Renal cortical epithelial cell (primary cell): ENCODE results near the gene DAGLB. TPM values are rescaled to one million over a fixed set of nuclear protein-coding genes. Genes with fewer than 3 reads are reported as not detected.
"Not testable (repeated sequence)": the region's sequence is repeated elsewhere in the genome, so short reads cannot be mapped to it uniquely, and the experiment has no call there.

Experiments
- DNase-seq: peaks from one replicate; pipeline ENCODE4 v3.0.0-alpha.2; 2011; ENCODE audit warnings: low read depth
- total RNA-seq: library from RNA; depleted of rRNA; stranded (reverse); fragments of >200 nt; gene quantifications from 2 replicates; pipeline ENCODE4 v1.2.3, GENCODE V29; 2014

The DAGLB gene
- total RNA-seq = 15.6 and 36.7 TPM in 2 replicates

GRCh38 chr7:6447581-6448199, at the start of gene DAGLB:
TSS of gene DAGLB (minus strand) at chr7:6447954. CDS start at chr7:6447842, 112 bp downstream.
- DNase-seq = peak; percentile 83

- no peak for DNase-seq
Observed at GRCh38 chr7:6497637-6497905, 49.8 kb upstream of the DAGLB start.

GRCh38 chr7:6496842-6497636, 49.3 kb upstream of the DAGLB start:
- no peak for DNase-seq

- peak; percentile 7 for DNase-seq
Observed at GRCh38 chr7:6495597-6496262, 48.0 kb upstream of the DAGLB start.

GRCh38 chr7:6494365-6494764, 46.6 kb upstream of the DAGLB start:
- no peak for DNase-seq

GRCh38 chr7:6491194-6491593, 43.4 kb upstream of the DAGLB start:
- no peak for DNase-seq

- DNase-seq = no peak
Observed at GRCh38 chr7:6489612-6490011, 41.9 kb upstream of the DAGLB start.

- DNase-seq = no peak
Observed at GRCh38 chr7:6487184-6487545, 39.4 kb upstream of the DAGLB start.

GRCh38 chr7:6486438-6487183, 38.9 kb upstream of the DAGLB start:
- DNase-seq = no peak

GRCh38 chr7:6482743-6483119, 35.0 kb upstream of the DAGLB start:
- DNase-seq = no peak

- DNase-seq = peak; percentile 9
Observed at GRCh38 chr7:6482307-6482706, 34.6 kb upstream of the DAGLB start.

- DNase-seq = no peak
Observed at GRCh38 chr7:6481445-6481844, 33.7 kb upstream of the DAGLB start.

GRCh38 chr7:6480323-6480660, 32.5 kb upstream of the DAGLB start:
- peak; percentile 9 for DNase-seq

GRCh38 chr7:6479067-6479466, 31.3 kb upstream of the DAGLB start:
- no peak for DNase-seq

GRCh38 chr7:6478186-6478585, 30.4 kb upstream of the DAGLB start:
- DNase-seq = peak; percentile 13

GRCh38 chr7:6477318-6477660, 29.5 kb upstream of the DAGLB start:
- no peak for DNase-seq

GRCh38 chr7:6476596-6477317, 29.0 kb upstream of the DAGLB start:
- DNase-seq = no peak

- DNase-seq = no peak
Observed at GRCh38 chr7:6475433-6476186, 27.9 kb upstream of the DAGLB start.

- DNase-seq = no peak
Observed at GRCh38 chr7:6465862-6466261, 18.1 kb upstream of the DAGLB start.

GRCh38 chr7:6463609-6464008, 15.9 kb upstream of the DAGLB start:
- not testable (repeated sequence) for DNase-seq

- no peak for DNase-seq
Observed at GRCh38 chr7:6461946-6462550, 14.3 kb upstream of the DAGLB start.
